Peyer's patch (tissue), 4 donors: ENCODE measurements around the gene TNNI3K.

Experiments
- POLR2A ChIP-seq, 2 donors: fragments of 450-650 bp; IDR thresholded peaks; one replicate each; pipeline ENCODE4 v1.5.1; 2017; ENCODE audit warnings: antibody characterized with exemption in 2 of 2, mild to moderate bottlenecking in 2 of 2, moderate library complexity in 2 of 2
- TF ChIP-seq, protein P1 (sequence below), 6 experiments: fragments of 450-650 bp in 4 of 6; fragments of 200-600 bp in 2 of 6; sonication (generic) in 1 of 6; IDR thresholded peaks; one replicate each; pipeline ENCODE4 v1.5.1; 2017 to 2019; ENCODE audit warnings: antibody characterized with exemption in 6 of 6, mild to moderate bottlenecking in 3 of 6, moderate library complexity in 1 of 6

DNA sequence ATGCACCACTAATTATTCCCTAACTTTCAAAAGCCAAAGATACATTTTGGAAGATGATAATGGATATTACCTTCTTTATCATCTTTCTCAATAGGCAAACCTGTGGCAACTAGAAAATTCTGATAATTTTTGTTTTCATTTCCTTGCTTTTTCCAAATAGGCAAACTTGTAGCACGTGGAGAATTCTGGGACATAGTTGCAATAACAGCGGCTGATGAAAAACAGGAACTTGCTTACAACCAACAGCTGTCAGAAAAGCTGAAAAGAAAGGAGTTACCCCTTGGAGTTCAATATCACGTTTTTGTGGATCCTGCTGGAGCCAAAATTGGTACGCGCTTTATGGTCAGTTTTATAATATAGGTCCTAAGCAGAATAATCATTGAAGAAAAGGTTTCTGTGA is 35.7 kb upstream of the TNNI3K start:
- TF ChIP-seq, protein P1, sequence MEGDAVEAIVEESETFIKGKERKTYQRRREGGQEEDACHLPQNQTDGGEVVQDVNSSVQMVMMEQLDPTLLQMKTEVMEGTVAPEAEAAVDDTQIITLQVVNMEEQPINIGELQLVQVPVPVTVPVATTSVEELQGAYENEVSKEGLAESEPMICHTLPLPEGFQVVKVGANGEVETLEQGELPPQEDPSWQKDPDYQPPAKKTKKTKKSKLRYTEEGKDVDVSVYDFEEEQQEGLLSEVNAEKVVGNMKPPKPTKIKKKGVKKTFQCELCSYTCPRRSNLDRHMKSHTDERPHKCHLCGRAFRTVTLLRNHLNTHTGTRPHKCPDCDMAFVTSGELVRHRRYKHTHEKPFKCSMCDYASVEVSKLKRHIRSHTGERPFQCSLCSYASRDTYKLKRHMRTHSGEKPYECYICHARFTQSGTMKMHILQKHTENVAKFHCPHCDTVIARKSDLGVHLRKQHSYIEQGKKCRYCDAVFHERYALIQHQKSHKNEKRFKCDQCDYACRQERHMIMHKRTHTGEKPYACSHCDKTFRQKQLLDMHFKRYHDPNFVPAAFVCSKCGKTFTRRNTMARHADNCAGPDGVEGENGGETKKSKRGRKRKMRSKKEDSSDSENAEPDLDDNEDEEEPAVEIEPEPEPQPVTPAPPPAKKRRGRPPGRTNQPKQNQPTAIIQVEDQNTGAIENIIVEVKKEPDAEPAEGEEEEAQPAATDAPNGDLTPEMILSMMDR (IDR thresholded peaks at IDR 0.05), result no peak
- no peak for TF ChIP-seq POLR2A (IDR thresholded peaks at IDR 0.05)
